ENCODE data around the gene METTL21C.
A peak's percentile ranks its signal among the peaks of the same experiment; 100 is the strongest.

The METTL21C gene

GRCh38 chr13:102694937-102695336 is at the start of gene METTL21C:
TSS of gene METTL21C (minus strand) at chr13:102695044. CDS start at chr13:102694498, 546 bp downstream.
- TF ChIP-seq CTCF (IDR thresholded peaks at IDR 0.05; ENCODE audit: low read depth, low read length), result no peak
- no peak for DNase-seq (ENCODE audit: extremely low read depth, low read depth)

GRCh38 chr13:102742506-102742905 is 47.7 kb upstream of the METTL21C start:
- no peak for DNase-seq (ENCODE audit: extremely low read depth, low read depth)
- no peak for TF ChIP-seq CTCF (IDR thresholded peaks at IDR 0.05; ENCODE audit: low read depth, low read length)

GRCh38 chr13:102742101-102742500 is 47.3 kb upstream of the METTL21C start:
- no peak for DNase-seq (ENCODE audit: extremely low read depth, low read depth)
- TF ChIP-seq CTCF (IDR thresholded peaks at IDR 0.05; ENCODE audit: low read depth, low read length), result no peak

- DNase-seq (ENCODE audit: extremely low read depth, low read depth), result no peak
- no peak for TF ChIP-seq CTCF (IDR thresholded peaks at IDR 0.05; ENCODE audit: low read depth, low read length)
Measured at GRCh38 chr13:102729560-102730270, 34.9 kb upstream of the METTL21C start.

- no peak; the same call in 1 of the 2 replicates for TF ChIP-seq CTCF (IDR thresholded peaks at IDR 0.05; ENCODE audit: low read depth, low read length)
- no peak for DNase-seq (ENCODE audit: extremely low read depth, low read depth)
Measured at GRCh38 chr13:102726430-102726829, 31.6 kb upstream of the METTL21C start.

- peak; percentile 62 for TF ChIP-seq CTCF (IDR thresholded peaks at IDR 0.05; ENCODE audit: low read depth, low read length)
Measured at GRCh38 chr13:102724923-102725322, 30.1 kb upstream of the METTL21C start.

GRCh38 chr13:102721800-102722231 is 27.0 kb upstream of the METTL21C start:
- TF ChIP-seq CTCF (IDR thresholded peaks at IDR 0.05; ENCODE audit: low read depth, low read length), result no peak
- DNase-seq (ENCODE audit: extremely low read depth, low read depth), result no peak

More at GRCh38 chr13:102724923-102725322, 30.1 kb upstream of the METTL21C start:
- DNase-seq (ENCODE audit: extremely low read depth, low read depth), result no peak
